GM19328 (cell line): ENCODE results near the gene TUFT1.
"Not testable (repeated sequence)": the region's sequence is repeated elsewhere in the genome, so short reads cannot be mapped to it uniquely, and the experiment has no call there.

Experiments used
- ATAC-seq: cut with Tn5 transposase; IDR thresholded peaks from one replicate; pipeline ENCODE4 v1.9.1; 2021; ENCODE audit warnings: mild to moderate bottlenecking, moderate library complexity; ENCODE audit not compliant: unreplicated experiment

The TUFT1 gene

GRCh38 chr1:151578941-151579340, 38.8 kb downstream of the TUFT1 start:
- no peak for ATAC-seq

GRCh38 chr1:151579436-151580225, 39.5 kb downstream of the TUFT1 start:
- ATAC-seq, result no peak

GRCh38 chr1:151581451-151581850, 41.3 kb downstream of the TUFT1 start:
- ATAC-seq, result no peak

- no peak for ATAC-seq
Measured at GRCh38 chr1:151581921-151582320, 41.8 kb downstream of the TUFT1 start.

GRCh38 chr1:151583796-151584195, 43.7 kb downstream of the TUFT1 start:
- no peak for ATAC-seq

GRCh38 chr1:151584278-151584677, 44.2 kb downstream of the TUFT1 start:
- no peak for ATAC-seq

- ATAC-seq, result no peak
Measured at GRCh38 chr1:151584780-151585179, 44.7 kb downstream of the TUFT1 start.

GRCh38 chr1:151585622-151586021, 45.5 kb downstream of the TUFT1 start:
- ATAC-seq, result no peak

- no peak for ATAC-seq
Measured at GRCh38 chr1:151590961-151591360, 50.9 kb downstream of the TUFT1 start.

- ATAC-seq, result no peak
Measured at GRCh38 chr1:151593730-151594129, 53.6 kb downstream of the TUFT1 start.

GRCh38 chr1:151594143-151594625, 54.1 kb downstream of the TUFT1 start:
- no peak for ATAC-seq

- ATAC-seq, result no peak
Measured at GRCh38 chr1:151596166-151596953, 56.3 kb downstream of the TUFT1 start.

GRCh38 chr1:151602550-151602949, 62.4 kb downstream of the TUFT1 start:
- not testable (repeated sequence) for ATAC-seq

GRCh38 chr1:151604291-151604690, 64.2 kb downstream of the TUFT1 start:
- no peak for ATAC-seq

GRCh38 chr1:151606384-151606783, 66.3 kb downstream of the TUFT1 start:
- no peak for ATAC-seq

GRCh38 chr1:151606857-151607256, 66.7 kb downstream of the TUFT1 start:
- ATAC-seq, result no peak

GRCh38 chr1:151610142-151610541, 70.0 kb downstream of the TUFT1 start:
- no peak for ATAC-seq

GRCh38 chr1:151611288-151611790, 71.2 kb downstream of the TUFT1 start:
- no peak for ATAC-seq

GRCh38 chr1:151611832-151612500, 71.9 kb downstream of the TUFT1 start, which contains the start of gene SNX27:
SNX27 (plus strand) TSS chr1:151612050; CDS start chr1:151612202, 152 bp downstream.
- peak; percentile 84 for ATAC-seq

- no peak for ATAC-seq
Measured at GRCh38 chr1:151612501-151613281, 72.6 kb downstream of the TUFT1 start.
